GM19023 (cell line): Measurements from ENCODE around the gene GABRG3.

Experiments
- ATAC-seq: cut with Tn5 transposase; IDR thresholded peaks from one replicate; pipeline ENCODE4 v1.9.1; 2021; ENCODE audit warnings: mild to moderate bottlenecking, moderate library complexity; ENCODE audit not compliant: unreplicated experiment

GABRG3 gene

GRCh38 chr15:27237319-27237939, 266.4 kb downstream of the GABRG3 start:
- no peak for ATAC-seq

- no peak for ATAC-seq
Observed at GRCh38 chr15:27238209-27238608, 267.2 kb downstream of the GABRG3 start.

GRCh38 chr15:27238707-27239423, 267.9 kb downstream of the GABRG3 start:
- no peak for ATAC-seq

DNA sequence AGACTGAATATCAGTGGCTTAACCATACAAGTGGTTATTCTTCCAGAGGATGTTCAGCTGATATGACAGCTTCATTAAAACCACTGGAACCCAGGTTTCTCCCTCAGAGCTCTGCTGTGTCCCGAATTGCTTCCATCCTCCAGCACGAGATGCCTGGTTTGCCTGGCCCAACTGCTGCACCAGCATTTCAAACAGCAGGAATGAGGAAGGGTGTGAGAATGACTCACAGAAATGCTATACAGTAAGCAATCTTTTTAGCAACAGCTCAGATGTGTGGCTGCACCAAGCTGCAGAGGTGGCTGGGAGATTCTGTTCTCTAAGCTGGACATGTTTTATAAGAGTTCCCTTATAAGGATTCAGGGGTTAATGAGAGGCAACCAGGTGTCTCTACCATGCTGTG, 271.0 kb downstream of the GABRG3 start:
- ATAC-seq, result no peak

DNA sequence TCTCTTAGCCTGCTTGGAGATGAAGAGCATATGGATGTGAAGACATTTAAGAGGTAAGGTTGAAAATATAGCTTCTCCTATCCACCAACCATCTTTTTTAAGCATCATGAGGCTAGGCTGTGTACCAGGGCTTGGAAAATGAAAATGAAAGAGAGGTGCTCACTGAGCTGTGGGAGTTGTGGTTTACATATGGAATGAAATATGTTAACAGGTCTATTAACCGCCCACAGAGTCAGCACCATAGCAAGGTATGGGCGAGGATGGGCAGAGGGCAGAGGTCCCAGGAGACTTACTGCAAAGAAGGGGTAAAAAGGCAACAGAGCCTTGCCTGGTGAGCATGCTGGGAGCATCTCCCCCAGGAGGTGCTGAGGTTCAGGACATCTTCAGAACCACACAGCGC, 273.1 kb downstream of the GABRG3 start:
- ATAC-seq, result no peak

- ATAC-seq, result no peak
Observed at GRCh38 chr15:27248251-27248650, 277.3 kb downstream of the GABRG3 start.

DNA sequence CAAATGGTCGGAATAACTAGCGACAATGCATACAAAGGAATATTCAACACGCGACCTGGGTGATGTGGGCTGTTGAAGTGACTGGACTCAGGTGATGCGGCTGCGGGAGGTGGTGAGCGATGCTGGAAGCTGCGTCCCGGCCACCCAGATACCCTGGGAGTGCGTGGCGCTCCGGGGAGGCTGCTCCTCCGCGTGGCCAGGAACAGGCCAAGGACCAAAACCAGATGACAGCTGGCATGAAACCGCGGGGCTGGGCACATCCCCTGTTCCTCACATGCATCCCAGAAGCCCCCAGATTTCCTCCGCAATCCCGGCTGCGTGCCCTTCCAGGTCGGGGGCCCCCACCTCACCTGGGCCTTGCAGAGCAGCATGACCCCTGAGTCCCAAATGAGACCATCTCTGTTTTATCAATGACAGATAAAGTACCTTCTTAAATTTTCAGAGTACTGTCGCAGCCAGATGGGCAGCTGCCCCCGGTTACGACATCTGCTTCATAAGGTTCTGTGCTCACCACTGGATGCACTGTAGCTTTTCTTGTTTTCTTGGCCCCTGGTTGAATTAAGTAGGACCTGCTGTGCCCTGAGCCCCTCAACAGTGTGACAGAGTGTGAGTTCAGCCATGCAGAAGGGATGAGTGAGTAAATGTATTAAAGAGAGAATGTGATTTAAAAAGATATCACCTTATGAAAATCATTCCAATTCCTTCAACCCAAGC, 278.2 kb downstream of the GABRG3 start:
- no peak for ATAC-seq

DNA sequence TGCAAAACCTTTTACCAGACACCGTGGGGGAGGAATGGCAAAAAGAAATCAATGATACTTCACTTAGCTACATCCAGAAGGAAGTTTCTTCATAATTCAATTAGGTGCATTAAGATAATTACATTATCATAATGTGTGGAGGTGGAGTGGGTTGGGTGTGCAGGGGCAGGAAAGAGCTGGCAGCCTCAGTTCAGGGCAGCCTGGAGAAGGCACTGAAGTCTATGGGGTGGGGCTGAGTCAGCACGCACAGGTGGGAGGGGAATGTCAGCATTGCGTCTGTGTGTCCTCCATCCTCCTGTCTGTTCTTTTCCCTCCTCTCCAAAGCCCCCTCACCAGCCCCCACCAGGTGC, 278.8 kb downstream of the GABRG3 start:
- ATAC-seq, result no peak

DNA sequence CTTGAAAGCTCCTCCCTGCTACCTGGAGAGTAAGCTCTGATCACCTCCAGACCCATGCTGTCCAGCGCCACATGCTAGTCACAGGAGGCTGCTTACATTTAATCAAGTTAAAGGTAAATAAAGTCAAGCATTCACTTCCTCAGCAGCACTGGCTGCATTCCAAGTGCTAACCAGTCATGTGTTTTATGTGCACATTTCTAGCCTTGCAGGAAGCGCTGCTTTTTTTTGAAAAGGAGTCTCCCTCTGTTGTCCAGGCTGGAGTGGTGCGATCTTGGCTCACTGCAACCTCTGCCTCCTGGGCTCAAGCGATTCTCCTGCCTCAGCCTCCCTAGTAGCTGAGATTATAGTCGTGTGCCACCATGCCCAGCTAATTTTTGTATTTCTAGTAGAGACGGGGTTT, 279.2 kb downstream of the GABRG3 start:
- no peak for ATAC-seq

- ATAC-seq, result no peak
Observed at GRCh38 chr15:27254055-27254454, 283.1 kb downstream of the GABRG3 start.

DNA sequence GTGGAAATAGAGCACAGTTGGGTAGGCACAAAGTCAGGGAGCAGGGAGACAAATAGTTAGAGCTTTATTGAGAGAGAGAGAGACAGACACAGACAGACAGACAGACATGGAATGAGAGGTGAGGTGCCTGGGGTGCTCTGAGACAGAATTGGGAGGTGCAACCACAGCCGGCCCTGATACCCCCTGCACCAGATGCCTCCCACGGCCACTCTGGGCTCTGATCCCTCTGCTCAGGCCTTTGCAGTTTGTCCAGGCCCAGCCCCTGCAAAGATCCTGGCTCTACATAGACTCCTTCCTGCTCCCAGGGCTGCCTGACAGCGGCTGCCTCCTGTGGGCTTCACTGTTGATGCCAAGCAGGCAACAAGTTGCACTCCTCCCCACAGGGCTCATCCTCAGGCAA, 283.8 kb downstream of the GABRG3 start:
- ATAC-seq, result no peak

DNA sequence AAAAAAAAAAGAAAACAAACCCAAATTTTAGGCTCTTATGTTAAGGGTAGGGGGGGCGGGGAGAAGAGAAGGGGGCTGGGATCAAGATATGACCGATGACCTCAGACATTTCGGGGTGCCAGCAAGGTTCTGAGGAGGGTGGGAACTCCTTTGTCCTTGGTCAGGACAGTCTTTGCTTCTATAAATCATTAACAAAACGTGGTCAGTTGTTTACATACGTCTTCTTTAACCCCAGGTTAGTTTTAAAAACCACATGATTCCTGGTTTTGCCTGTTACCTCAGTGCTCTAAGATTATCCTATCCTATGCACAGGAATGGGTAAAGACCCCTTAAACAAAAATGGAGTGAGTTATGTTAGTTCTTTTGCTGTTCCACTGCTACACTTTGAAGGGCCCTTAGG, 285.5 kb downstream of the GABRG3 start:
- ATAC-seq, result no peak

DNA sequence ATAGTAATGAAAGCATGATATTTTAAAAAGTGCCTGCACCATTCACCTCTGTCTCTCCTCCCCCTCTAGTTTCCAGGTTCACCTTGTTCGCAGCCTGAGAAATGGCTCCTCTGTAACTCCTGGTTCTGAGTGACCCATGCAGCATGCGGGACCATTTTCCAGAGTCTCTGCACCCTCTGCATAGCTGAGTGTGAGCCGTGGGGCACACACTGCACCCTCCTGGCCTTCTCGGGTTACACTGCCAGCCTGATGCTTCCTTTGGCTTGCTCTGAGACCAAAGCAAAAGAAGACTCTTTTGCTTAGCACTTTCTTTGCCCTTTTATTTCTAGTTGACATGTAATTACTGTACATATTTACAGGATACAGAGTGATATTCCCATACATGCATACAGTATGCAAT, 287.3 kb downstream of the GABRG3 start:
- ATAC-seq, result no peak

GRCh38 chr15:27260523-27260922, 289.5 kb downstream of the GABRG3 start:
- ATAC-seq, result no peak

GRCh38 chr15:27268923-27269322, 297.9 kb downstream of the GABRG3 start:
- ATAC-seq, result no peak

- ATAC-seq, result no peak
Observed at GRCh38 chr15:27271258-27271657, 300.3 kb downstream of the GABRG3 start.

GRCh38 chr15:27272427-27272826, 301.4 kb downstream of the GABRG3 start:
- ATAC-seq, result no peak

DNA sequence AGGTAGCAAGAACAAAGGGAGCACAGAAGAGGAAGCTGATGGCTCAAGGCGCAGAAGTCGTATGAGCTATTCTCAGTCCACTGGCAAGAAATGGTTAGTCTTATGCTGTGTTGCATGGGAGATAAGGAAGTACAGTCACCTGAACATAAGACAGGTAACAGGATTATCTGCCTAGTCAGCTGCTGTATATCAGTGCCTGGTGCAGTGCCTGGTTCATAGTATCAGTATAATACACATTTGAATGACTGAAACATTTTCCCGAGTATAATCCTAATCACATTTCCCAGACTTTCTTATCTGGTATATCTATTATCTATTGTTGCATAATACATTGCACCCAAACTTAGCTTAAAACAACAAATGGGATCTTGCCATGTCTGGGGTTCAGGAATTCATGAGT, 302.5 kb downstream of the GABRG3 start:
- no peak for ATAC-seq

- no peak for ATAC-seq
Observed at GRCh38 chr15:27278761-27279160, 307.8 kb downstream of the GABRG3 start.

- no peak for ATAC-seq
Observed at GRCh38 chr15:27292641-27293040, 321.7 kb downstream of the GABRG3 start.

- ATAC-seq, result no peak
Observed at GRCh38 chr15:27293607-27294006, 322.6 kb downstream of the GABRG3 start.

- ATAC-seq, result no peak
Observed at GRCh38 chr15:27317736-27318135, 346.8 kb downstream of the GABRG3 start.
